Fibroblast of skin of abdomen (primary cell): ENCODE data around the gene POLR3C.

Source experiments
- DNase-seq: peaks from one replicate; pipeline ENCODE4 v3.0.0-alpha.2; 2013

POLR3C gene

GRCh38 chr1:145874646-145875045 lies 50.6 kb downstream of the POLR3C start:
- no peak for DNase-seq

GRCh38 chr1:145877923-145878486 lies 54.0 kb downstream of the POLR3C start:
- no peak for DNase-seq

- DNase-seq = no peak
Observed at GRCh38 chr1:145878724-145879123, 54.7 kb downstream of the POLR3C start.

- DNase-seq = no peak
Observed at GRCh38 chr1:145879775-145880174, 55.8 kb downstream of the POLR3C start.

- DNase-seq = peak; percentile 31
Observed at GRCh38 chr1:145884675-145885074, 60.7 kb downstream of the POLR3C start.

- peak; percentile 50 for DNase-seq
Observed at GRCh38 chr1:145885738-145886287, 61.8 kb downstream of the POLR3C start, which contains the start of gene ANKRD35. Gene ANKRD35 (minus strand): TSS chr1:145885866. CDS start chr1:145885758, 108 bp downstream.

- DNase-seq = no peak
Observed at GRCh38 chr1:145886390-145886789, 62.4 kb downstream of the POLR3C start.

- DNase-seq = no peak
Observed at GRCh38 chr1:145886816-145887215, 62.8 kb downstream of the POLR3C start.

- no peak for DNase-seq
Observed at GRCh38 chr1:145887631-145888030, 63.6 kb downstream of the POLR3C start.

GRCh38 chr1:145889722-145890121 lies 65.7 kb downstream of the POLR3C start:
- no peak for DNase-seq

GRCh38 chr1:145891143-145891542 lies 67.1 kb downstream of the POLR3C start:
- DNase-seq = peak; percentile 14

GRCh38 chr1:145891587-145892485 lies 67.8 kb downstream of the POLR3C start:
- peak; percentile 100 for DNase-seq

- DNase-seq = peak; percentile 45
Observed at GRCh38 chr1:145892486-145893087, 68.6 kb downstream of the POLR3C start.

GRCh38 chr1:145893306-145894055 lies 69.5 kb downstream of the POLR3C start:
- no peak for DNase-seq
